HEK293 (cell line): ENCODE measurements around the gene CSNK1A1L.

ENCODE experiments used
- CTCF ChIP-seq: fragments of 450-650 bp; formaldehyde crosslinking; IDR thresholded peaks from 2 replicates; pipeline ENCODE4 v1.5.1; 2016; ENCODE audit warnings: missing biosample characterization, missing genetic modification characterization
- ZNF280C ChIP-seq: fragments of 450-650 bp; formaldehyde crosslinking; IDR thresholded peaks from 2 replicates; pipeline ENCODE4 v1.5.1; 2016; ENCODE audit warnings: missing biosample characterization, missing genetic modification characterization
- ZNF311 ChIP-seq: fragments of 450-650 bp; formaldehyde crosslinking; IDR thresholded peaks from 2 replicates; pipeline ENCODE4 v1.5.1; 2017; ENCODE audit warnings: missing biosample characterization, missing genetic modification characterization, borderline replicate concordance
- ZNF585B ChIP-seq: fragments of 450-650 bp; formaldehyde crosslinking; IDR thresholded peaks from 2 replicates; pipeline ENCODE4 v1.5.1; 2016; ENCODE audit warnings: missing biosample characterization, missing genetic modification characterization

GRCh38 chr13:37123337-37123736, 17.9 kb upstream of the CSNK1A1L start:
- TF ChIP-seq CTCF (tag by site-specific recombination) (no peak), ZNF311 (tag by site-specific recombination) (no peak), ZNF280C (no peak), ZNF585B (no peak)
